ENCODE results near the gene KDM1A. TPM values are rescaled to one million over a fixed set of nuclear protein-coding genes. Genes with fewer than 3 reads are reported as not detected.
A peak's percentile ranks its signal among the peaks of the same experiment; 100 is the strongest.

The KDM1A gene
- total RNA-seq, 1 donor from 2014 or later, result 28.7 TPM

DNA sequence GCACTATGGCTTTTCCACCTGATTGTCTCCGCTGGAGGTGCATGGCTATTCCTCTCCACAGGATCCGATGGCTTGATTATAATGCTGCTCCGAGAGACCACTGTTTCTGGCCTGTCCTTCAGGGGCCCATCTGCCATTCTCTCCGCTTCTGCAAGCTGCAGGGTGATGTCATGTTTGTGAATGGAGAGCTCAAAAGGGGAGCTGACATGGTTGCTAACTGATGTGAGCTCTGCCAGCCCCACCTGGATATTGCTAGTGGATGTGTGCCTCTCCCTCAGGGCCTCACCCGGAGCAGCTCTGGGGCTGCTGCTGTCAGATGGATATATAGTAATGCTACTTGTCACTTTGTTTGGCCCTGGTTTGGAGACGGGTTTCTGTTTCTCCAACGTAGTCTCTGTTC, 72.3 kb downstream of the KDM1A start:
- H3K36me3 ChIP-seq, result peaks cover 53 to 74% of the 10 kb centered on the region in 2 donors

DNA sequence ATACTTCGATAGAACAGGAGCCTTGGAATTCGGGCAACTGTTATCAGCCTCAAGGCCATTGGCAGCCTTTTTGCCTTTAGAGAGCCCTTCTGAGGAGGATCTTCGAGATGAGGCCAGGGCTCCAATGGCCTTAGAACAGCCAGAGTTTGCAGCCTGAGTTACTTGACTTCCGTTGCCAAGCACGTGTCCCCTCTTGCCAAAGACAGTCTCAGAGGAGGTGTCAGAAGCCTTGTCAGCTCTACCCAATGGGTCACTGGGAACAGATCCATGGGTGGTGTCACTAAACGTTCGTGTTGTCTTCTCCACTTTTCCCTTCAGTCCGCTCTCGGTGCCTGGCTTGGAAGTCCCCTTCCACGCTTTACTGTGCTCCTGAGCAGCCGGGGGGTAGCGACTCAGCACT, 73.2 kb downstream of the KDM1A start:
- H3K9me3 ChIP-seq, result no peaks in the 10 kb centered on the region

More for the DNA sequence above, 72.3 kb downstream of the KDM1A start:
- Histone ChIP-seq H3K27ac (no peak overlapping the region), H3K27me3 (no peaks in the 10 kb centered on the region), H3K4me1 (no peaks in the 10 kb centered on the region), H3K4me3 (no peak overlapping the region), H3K9me3 (no peaks in the 10 kb centered on the region)
- DNase-seq (ENCODE audit: low spot score in 2 of 2), result no peak
- intact Hi-C loops (cut with DNase I), result no loop called here
- TF ChIP-seq, protein P1, sequence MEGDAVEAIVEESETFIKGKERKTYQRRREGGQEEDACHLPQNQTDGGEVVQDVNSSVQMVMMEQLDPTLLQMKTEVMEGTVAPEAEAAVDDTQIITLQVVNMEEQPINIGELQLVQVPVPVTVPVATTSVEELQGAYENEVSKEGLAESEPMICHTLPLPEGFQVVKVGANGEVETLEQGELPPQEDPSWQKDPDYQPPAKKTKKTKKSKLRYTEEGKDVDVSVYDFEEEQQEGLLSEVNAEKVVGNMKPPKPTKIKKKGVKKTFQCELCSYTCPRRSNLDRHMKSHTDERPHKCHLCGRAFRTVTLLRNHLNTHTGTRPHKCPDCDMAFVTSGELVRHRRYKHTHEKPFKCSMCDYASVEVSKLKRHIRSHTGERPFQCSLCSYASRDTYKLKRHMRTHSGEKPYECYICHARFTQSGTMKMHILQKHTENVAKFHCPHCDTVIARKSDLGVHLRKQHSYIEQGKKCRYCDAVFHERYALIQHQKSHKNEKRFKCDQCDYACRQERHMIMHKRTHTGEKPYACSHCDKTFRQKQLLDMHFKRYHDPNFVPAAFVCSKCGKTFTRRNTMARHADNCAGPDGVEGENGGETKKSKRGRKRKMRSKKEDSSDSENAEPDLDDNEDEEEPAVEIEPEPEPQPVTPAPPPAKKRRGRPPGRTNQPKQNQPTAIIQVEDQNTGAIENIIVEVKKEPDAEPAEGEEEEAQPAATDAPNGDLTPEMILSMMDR (IDR thresholded peaks at IDR 0.05), result no peak

DNA sequence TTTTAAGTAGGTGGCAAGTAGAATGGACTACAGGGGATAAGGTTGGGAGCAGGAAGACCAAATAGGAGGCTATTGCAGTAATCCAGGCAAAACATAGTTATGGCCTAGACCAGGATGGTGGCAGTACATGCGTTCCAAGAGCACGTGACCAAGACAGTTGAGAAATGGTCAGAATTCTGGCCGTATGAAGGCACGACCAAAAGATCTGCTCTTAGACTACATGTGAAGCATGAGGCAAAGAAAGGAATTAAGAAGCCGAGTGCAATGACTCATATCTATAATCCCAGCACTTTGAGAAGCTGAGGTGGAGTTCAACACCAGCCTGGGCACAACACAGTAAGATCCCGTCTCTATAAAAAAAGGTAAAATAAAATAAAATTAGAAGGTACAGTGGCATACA, 78.0 kb downstream of the KDM1A start:
- no peak overlapping the region for H3K27ac ChIP-seq
- no peaks in the 10 kb centered on the region for H3K9me3 ChIP-seq
- TF ChIP-seq, protein P1 (IDR thresholded peaks at IDR 0.05), result no peak
- intact Hi-C loops (cut with DNase I), result no loop called here
- no peak overlapping the region for H3K4me3 ChIP-seq
- H3K27me3 ChIP-seq, result no peaks in the 10 kb centered on the region
- DNase-seq (ENCODE audit: low spot score in 2 of 2), result no peak
- peaks cover 5 to 32% of the 10 kb centered on the region in 2 donors for H3K4me1 ChIP-seq
- H3K36me3 ChIP-seq, result peaks cover 19 to 21% of the 10 kb centered on the region in 2 donors

More for the DNA sequence above, 73.2 kb downstream of the KDM1A start:
- Histone ChIP-seq H3K27ac (no peak overlapping the region), H3K36me3 (peaks cover 47 to 65% of the 10 kb centered on the region in 2 donors), H3K4me1 (no peaks in the 10 kb centered on the region), H3K27me3 (no peaks in the 10 kb centered on the region), H3K4me3 (no peak overlapping the region)
- DNase-seq (ENCODE audit: low spot score in 2 of 2), result no peak
- TF ChIP-seq, protein P1 (IDR thresholded peaks at IDR 0.05), result no peak
- intact Hi-C loops (cut with DNase I), result no loop called here

DNA sequence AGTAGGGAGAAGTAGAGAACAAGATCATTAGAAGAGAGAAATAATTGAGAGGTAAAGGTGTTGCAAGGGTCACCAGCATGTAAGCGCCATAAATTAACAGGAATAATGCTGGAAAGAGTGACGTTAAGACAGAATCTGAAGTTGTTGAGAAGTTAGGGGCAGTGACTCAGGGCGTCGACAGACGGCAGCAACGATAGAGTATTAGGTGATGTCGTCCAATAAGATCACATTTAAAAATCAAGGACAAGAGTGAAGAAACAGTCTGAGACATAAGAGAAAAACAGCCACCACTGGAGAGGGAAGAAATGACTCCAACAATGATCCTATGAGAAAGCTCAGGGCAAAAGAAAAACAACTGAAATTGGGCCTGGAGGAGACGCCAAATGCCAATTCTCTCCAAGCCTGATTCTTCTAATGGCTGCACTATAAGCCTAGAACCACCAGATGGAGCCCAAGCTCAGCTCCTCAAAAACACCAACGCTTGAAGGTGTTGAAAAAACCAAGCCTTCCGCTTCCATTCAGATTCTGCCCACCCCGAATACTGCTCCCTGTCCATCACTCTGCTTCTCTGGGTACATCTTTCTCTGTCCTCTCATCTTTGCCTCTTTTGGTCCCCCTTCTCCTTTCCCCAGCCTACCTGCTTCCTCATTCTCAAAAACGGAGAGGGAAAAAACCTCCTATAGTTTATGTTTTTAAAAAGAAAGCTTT, 79.3 kb downstream of the KDM1A start:
- H3K27ac ChIP-seq, result no peak overlapping the region
- peaks cover 10 to 41% of the 10 kb centered on the region in 2 donors for H3K4me1 ChIP-seq

DNA sequence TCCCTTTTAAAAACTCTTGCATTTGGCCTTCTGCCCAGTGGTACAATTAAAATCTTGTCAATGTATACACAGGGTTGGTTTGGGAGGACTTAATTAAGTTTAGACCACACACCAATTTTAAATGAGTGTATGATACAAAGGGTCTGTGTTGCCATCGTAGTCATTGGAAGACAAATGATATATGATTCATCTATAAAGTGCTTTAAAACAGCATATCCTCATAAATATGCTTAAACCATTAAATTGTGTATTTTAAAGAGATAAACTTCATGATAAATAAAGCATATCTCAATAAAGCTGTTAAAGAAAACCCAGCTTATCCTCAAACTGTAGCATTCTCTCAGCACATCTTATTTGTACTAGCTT, 79.9 kb downstream of the KDM1A start:
- H3K27ac ChIP-seq, result no peak overlapping the region
- H3K4me3 ChIP-seq, result peak overlapping the region in 1 of 2 donors; percentile 35
- no peaks in the 10 kb centered on the region for H3K27me3 ChIP-seq
- peaks cover 1 to 2% of the 10 kb centered on the region in 2 donors for H3K36me3 ChIP-seq
- H3K9me3 ChIP-seq, result no peaks in the 10 kb centered on the region
- peaks cover 10 to 41% of the 10 kb centered on the region in 2 donors for H3K4me1 ChIP-seq
- intact Hi-C loops (cut with DNase I), result no loop called here
- TF ChIP-seq, protein P1 (IDR thresholded peaks at IDR 0.05), result no peak
- DNase-seq (ENCODE audit: low spot score in 2 of 2), result no peak

More for the DNA sequence above, 79.3 kb downstream of the KDM1A start:
- TF ChIP-seq, protein P1 (IDR thresholded peaks at IDR 0.05), result peak; percentile 85 to 95 (median 91)
- Histone ChIP-seq H3K4me3 (peak overlapping the region in 1 of 2 donors; percentile 35), H3K36me3 (peaks cover 7 to 8% of the 10 kb centered on the region in 2 donors), H3K9me3 (no peaks in the 10 kb centered on the region), H3K27me3 (no peaks in the 10 kb centered on the region)
- DNase-seq (ENCODE audit: low spot score in 2 of 2), result peak in 1 of 2 donors; percentile 79
- intact Hi-C loops (cut with DNase I), result loop anchor here (1.0 kb wide), 1 partner anchor 86 kb away; no protein-coding TSS in a partner anchor

All from ascending aorta (tissue), 2 donors.